ENCODE results near the gene ZRANB3.

The ZRANB3 gene

DNA sequence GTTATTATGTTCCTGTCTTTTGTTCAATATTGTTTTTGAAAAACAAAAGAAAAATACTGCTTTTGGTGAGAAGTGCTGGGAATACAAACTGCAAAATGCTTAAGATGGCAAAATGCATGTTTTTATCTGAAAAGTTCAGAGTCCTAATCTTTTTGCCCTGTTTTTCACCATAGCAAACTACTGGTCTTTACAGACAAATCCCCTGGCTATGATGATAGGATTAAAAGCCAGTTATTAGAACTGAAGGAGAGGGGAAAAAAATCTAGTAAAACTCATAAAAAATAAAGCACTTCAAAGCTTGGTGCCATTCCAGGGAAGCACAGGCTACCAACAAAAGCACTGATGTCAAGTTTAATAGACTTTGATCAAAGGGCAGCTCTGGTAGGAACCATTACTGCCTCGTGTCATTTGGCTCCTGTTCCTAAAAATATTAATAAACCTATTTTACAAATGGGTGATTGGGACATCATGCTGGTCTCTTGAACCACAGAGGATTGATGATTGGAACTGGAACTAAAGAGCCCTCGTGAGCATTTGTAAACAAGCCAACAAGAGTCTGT, 284.2 kb downstream of the ZRANB3 start:
- H3K36me3 ChIP-seq, result no peaks in the 10 kb centered on the region
- no peak overlapping the region for H3K4me3 ChIP-seq (ENCODE audit: low read depth, low read length)
- no peak overlapping the region for H3K27ac ChIP-seq
- H3K27me3 ChIP-seq (ENCODE audit: insufficient read depth, low read depth, severe bottlenecking), result no peaks in the 10 kb centered on the region
- TF ChIP-seq, protein P1, sequence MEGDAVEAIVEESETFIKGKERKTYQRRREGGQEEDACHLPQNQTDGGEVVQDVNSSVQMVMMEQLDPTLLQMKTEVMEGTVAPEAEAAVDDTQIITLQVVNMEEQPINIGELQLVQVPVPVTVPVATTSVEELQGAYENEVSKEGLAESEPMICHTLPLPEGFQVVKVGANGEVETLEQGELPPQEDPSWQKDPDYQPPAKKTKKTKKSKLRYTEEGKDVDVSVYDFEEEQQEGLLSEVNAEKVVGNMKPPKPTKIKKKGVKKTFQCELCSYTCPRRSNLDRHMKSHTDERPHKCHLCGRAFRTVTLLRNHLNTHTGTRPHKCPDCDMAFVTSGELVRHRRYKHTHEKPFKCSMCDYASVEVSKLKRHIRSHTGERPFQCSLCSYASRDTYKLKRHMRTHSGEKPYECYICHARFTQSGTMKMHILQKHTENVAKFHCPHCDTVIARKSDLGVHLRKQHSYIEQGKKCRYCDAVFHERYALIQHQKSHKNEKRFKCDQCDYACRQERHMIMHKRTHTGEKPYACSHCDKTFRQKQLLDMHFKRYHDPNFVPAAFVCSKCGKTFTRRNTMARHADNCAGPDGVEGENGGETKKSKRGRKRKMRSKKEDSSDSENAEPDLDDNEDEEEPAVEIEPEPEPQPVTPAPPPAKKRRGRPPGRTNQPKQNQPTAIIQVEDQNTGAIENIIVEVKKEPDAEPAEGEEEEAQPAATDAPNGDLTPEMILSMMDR (IDR thresholded peaks at IDR 0.05; ENCODE audit: low read depth, low read length), result no peak
- no peak for DNase-seq
- H3K9me3 ChIP-seq (ENCODE audit: severe bottlenecking), result no peaks in the 10 kb centered on the region

DNA sequence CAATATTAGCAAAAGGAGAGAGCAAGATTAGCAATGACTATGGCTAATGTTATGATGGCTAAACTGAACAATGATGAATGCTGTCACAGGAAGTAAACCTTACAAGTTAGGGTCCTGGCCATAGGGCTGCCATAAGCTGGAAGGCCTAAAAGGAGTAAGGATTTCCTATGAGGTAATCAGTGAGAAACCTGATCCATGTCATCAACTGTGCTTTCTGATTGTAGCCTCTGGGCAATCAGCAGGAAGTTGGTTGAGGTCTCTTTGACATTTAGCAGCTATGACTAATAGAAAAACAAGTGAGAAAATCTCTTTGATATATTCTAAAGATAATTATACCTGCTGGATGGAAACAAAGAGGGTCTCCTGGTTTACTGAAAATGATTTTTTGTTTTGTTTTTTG, 285.9 kb downstream of the ZRANB3 start:
- TF ChIP-seq, protein P1 (IDR thresholded peaks at IDR 0.05; ENCODE audit: low read depth, low read length), result no peak
- no peak overlapping the region for H3K27ac ChIP-seq
- H3K4me3 ChIP-seq (ENCODE audit: low read depth, low read length), result no peak overlapping the region
- no peaks in the 10 kb centered on the region for H3K36me3 ChIP-seq
- H3K9me3 ChIP-seq (ENCODE audit: severe bottlenecking), result no peaks in the 10 kb centered on the region
- no peak for DNase-seq
- no peaks in the 10 kb centered on the region for H3K27me3 ChIP-seq (ENCODE audit: insufficient read depth, low read depth, severe bottlenecking)

DNA sequence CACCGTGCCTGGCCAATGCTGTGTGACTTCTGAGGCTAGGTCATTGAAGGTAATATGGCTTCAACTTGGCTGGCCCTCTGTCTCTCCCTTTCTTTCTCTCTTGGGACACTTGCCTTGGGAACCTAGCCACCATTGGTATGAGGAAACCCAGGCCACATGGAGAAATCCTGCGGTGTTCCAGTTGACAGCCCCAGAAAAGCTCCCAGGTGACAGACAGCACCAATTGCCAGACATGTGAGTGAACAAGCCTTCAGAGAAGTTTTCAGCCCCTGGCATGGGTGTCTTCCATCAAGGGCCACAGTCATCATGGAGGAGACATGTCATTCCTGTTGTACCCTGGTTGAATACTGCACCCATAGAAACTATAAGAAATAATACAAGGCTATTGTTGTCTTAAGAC, 292.4 kb downstream of the ZRANB3 start:
- Histone ChIP-seq H3K9me3 (ENCODE audit: severe bottlenecking) (no peaks in the 10 kb centered on the region), H3K27ac (no peak overlapping the region), H3K27me3 (ENCODE audit: insufficient read depth, low read depth, severe bottlenecking) (no peaks in the 10 kb centered on the region), H3K36me3 (no peaks in the 10 kb centered on the region), H3K4me3 (ENCODE audit: low read depth, low read length) (no peak overlapping the region)
- TF ChIP-seq, protein P1 (IDR thresholded peaks at IDR 0.05; ENCODE audit: low read depth, low read length), result no peak
- no peak for DNase-seq

DNA sequence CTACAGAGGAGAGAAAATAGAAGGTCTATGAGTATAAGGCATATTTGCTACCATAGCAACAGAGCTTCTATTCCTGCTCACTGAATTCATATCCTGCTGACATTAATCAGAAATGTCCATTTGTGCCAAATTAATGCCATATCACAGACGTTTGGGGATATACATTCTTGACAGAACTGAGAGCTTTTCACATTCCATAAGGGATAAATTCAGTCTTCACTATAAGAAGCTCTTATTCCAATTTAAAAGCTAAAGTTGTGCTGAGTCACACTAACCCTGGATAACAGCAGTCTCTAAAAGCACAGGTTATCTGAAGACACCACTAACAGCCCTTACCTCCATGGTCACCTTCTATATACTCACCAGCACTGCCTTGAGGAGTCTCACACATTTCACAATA, 300.9 kb downstream of the ZRANB3 start:
- no peak overlapping the region for H3K27ac ChIP-seq
- H3K4me3 ChIP-seq (ENCODE audit: low read depth, low read length), result no peak overlapping the region
- no peak for DNase-seq
- H3K36me3 ChIP-seq, result peaks cover 4% of the 10 kb centered on the region
- no peaks in the 10 kb centered on the region for H3K9me3 ChIP-seq (ENCODE audit: severe bottlenecking)
- TF ChIP-seq, protein P1 (IDR thresholded peaks at IDR 0.05; ENCODE audit: low read depth, low read length), result no peak
- no peaks in the 10 kb centered on the region for H3K27me3 ChIP-seq (ENCODE audit: insufficient read depth, low read depth, severe bottlenecking)

DNA sequence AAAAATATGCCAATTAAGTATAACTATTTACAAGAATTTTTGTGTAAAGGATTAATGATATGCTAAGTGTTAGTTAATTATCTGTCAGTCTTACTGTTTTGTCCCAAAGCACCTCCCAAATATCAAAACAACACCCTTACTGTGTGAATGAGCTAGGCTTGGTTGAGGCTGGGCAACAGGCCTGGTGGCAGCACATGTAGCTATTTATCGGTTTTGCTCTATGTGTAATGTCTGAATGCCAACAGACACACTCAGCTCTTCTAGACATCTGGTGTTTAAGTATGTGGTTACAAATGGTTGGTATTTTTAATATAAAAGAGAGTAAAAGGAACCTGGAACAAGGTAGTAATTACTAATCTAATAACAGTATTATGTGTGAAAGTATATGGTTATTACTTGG, 303.6 kb downstream of the ZRANB3 start:
- no peaks in the 10 kb centered on the region for H3K27me3 ChIP-seq (ENCODE audit: insufficient read depth, low read depth, severe bottlenecking)
- peaks cover 4% of the 10 kb centered on the region for H3K36me3 ChIP-seq
- no peak overlapping the region for H3K4me3 ChIP-seq (ENCODE audit: low read depth, low read length)
- DNase-seq, result no peak
- TF ChIP-seq, protein P1 (IDR thresholded peaks at IDR 0.05; ENCODE audit: low read depth, low read length), result no peak
- no peak overlapping the region for H3K27ac ChIP-seq
- H3K9me3 ChIP-seq (ENCODE audit: severe bottlenecking), result no peaks in the 10 kb centered on the region

DNA sequence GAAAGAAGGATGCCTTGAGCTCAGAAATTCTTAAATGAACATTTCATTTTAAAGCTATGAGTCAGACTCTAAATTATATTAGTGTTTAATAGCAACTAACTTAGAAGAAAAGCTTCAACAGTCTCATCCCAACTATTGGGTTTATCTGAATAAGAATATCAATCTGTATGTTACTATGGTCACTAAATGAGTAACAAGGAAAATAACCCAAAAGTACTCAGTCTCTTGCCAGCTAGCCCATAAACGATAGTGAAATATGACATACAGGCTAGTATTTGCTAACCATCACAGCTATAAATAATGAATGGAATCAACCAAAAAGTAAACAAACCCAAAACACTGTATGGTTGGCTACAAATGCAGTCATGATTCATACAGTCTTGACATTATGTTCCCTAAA, 304.1 kb downstream of the ZRANB3 start:
- Histone ChIP-seq H3K9me3 (ENCODE audit: severe bottlenecking) (no peaks in the 10 kb centered on the region), H3K27ac (no peak overlapping the region), H3K4me3 (ENCODE audit: low read depth, low read length) (no peak overlapping the region), H3K27me3 (ENCODE audit: insufficient read depth, low read depth, severe bottlenecking) (no peaks in the 10 kb centered on the region), H3K36me3 (peaks cover 4% of the 10 kb centered on the region)
- DNase-seq, result no peak
- TF ChIP-seq, protein P1 (IDR thresholded peaks at IDR 0.05; ENCODE audit: low read depth, low read length), result no peak
